Fibroblast of mammary gland (primary cell): ENCODE measurements around the gene MOBP.

Experiments used
- DNase-seq: peaks from one replicate; pipeline ENCODE4 v3.0.0-alpha.2; 2010; ENCODE audit warnings: low read depth
- H3K4me3 ChIP-seq: 2 replicates; pipeline ENCODE4 v1.5.1; 2011; ENCODE audit warnings: low read depth, mild to moderate bottlenecking, low read length, moderate library complexity; ENCODE audit not compliant: control insufficient read depth
- CTCF ChIP-seq: conservative IDR thresholded peaks from 2 replicates; pipeline ENCODE4 v1.5.1; 2011; ENCODE audit warnings: low read depth, low read length, inconsistent platforms; ENCODE audit not compliant: control insufficient read depth, insufficient read depth

MOBP gene

GRCh38 chr3:39529577-39529976, 62.1 kb downstream of the MOBP start:
- no peak for DNase-seq
- H3K4me3 ChIP-seq, result no peak overlapping the region
- TF ChIP-seq CTCF, result no peak

GRCh38 chr3:39531066-39531465, 63.6 kb downstream of the MOBP start:
- no peak overlapping the region for H3K4me3 ChIP-seq
- no peak for TF ChIP-seq CTCF

GRCh38 chr3:39531665-39532064, 64.2 kb downstream of the MOBP start:
- TF ChIP-seq CTCF, result no peak
- no peak overlapping the region for H3K4me3 ChIP-seq
- peak; percentile 86 for DNase-seq

More at GRCh38 chr3:39531066-39531465, 63.6 kb downstream of the MOBP start:
- DNase-seq, result peak; percentile 30

- DNase-seq, result no peak
- TF ChIP-seq CTCF, result no peak
These were observed 65.3 kb downstream of the MOBP start for GRCh38 chr3:39532777-39533176.

GRCh38 chr3:39533226-39533625, 65.7 kb downstream of the MOBP start:
- H3K4me3 ChIP-seq, result no peak overlapping the region
- TF ChIP-seq CTCF, result no peak
- DNase-seq, result no peak

More at GRCh38 chr3:39532777-39533176, 65.3 kb downstream of the MOBP start:
- H3K4me3 ChIP-seq, result no peak overlapping the region

- no peak for TF ChIP-seq CTCF
- DNase-seq, result peak; percentile 10
- no peak overlapping the region for H3K4me3 ChIP-seq
These were observed 72.9 kb downstream of the MOBP start for GRCh38 chr3:39540162-39540921.
